Activated T-cell treated with anti-CD3 and anti-CD28 coated beads, Interleukin-2, amount 50 U/mL, for 1 hour (primary cell): ENCODE measurements around the gene NATD1.
A peak's percentile ranks its signal among the peaks of the same experiment; 100 is the strongest.

Experiments
- DNase-seq: peaks from one replicate; pipeline ENCODE4 v3.0.0-alpha.2; 2020

Gene NATD1

GRCh38 chr17:21289175-21289901 is 36.1 kb upstream of the NATD1 start:
- no peak for DNase-seq

- no peak for DNase-seq
Measured at GRCh38 chr17:21288571-21289017, 35.4 kb upstream of the NATD1 start.

GRCh38 chr17:21287703-21288449 is 34.7 kb upstream of the NATD1 start:
- peak; percentile 96 for DNase-seq

- no peak for DNase-seq
Measured at GRCh38 chr17:21286909-21287702, 33.9 kb upstream of the NATD1 start.

- DNase-seq: no peak
Measured at GRCh38 chr17:21286066-21286770, 33.0 kb upstream of the NATD1 start.

GRCh38 chr17:21285164-21286065 is 32.2 kb upstream of the NATD1 start:
- no peak for DNase-seq

DNA sequence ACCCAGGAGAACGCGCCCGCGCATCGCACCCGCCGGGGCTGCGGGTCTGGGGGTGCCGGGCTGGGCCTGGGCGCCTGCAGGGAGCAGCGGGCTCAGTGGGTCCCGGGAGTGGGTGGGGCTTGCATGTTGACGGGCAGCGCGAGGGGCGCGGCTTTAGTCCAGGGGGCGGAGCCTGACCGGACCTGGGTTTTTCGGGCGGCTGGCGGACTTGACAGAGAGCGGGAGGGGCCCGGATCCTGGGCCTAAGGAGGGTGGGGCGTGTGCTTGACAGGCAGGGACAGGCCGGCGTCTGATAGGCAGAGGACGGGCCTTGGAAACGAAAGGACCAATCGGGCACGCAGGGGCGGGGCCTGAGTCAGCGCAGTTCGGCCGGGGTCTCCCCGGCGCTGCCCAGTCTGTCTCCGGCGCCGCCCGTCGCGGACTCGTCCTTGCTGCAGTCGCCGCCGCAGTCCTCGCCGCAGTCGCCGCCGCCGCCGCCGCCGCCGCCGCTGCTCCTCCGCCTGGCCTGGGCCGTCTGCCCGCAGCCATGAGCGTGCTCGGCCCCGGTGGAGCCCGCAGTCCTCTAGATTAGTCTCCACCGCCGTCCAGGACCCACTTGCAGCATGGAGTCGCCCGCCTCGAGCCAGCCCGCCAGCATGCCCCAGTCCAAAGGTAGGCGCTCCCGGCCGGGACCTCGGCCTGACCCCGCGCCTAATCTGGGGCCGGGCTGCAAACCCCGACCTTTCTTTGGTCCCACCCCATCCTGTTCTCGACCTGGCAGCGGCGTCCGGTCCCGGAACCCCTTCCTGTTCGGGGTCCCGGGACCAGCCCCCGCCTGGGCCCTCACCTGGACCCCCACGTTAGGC is 31.3 kb upstream of the NATD1 start, which contains the start of gene MAP2K3:
Gene MAP2K3 (plus strand): TSS at position 393 of the 845 bp plus-strand sequence. CDS start 210 bp downstream, at position 603.
- DNase-seq: peak; percentile 95

DNA sequence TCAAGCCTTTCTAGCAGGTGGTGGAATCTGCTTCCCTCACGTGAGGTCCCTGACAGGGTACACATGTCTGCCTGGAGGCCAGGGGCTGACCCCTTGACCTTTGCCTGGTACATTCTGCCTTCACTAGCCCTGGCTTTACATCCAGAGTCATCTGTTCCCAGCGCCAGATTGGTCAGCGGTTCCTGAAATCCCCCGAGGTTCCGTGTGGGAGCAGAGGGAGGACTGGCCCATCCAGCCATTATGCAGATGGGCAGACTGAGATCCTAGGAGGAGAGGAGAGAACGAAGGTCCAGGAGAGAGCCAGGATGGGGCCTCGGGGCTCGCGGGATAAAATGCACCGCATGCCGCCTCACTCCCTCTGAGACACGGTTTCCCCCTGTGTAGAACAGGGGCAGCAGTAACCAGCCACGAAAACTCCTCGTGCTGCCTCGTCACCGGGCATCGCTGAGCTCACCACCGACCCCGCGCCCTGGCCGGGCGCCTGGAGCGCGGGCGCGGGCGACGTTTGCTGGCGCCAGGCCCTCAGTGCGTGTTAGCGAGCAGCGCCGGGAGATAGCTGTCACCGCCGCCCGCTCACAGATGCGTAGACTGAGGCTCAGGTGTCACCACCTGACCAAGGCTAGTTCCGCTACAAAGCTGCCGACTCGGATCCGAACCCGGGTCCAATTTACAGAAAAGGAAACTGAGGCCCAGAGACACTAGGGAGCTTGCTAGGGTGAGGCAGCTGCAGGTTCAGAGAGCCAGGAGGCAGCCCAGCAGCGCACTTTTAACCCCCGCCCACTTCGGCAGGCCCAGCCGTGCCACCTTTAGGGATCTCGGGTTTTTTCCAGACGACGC is 30.5 kb upstream of the NATD1 start:
- DNase-seq: no peak

GRCh38 chr17:21282850-21283249 is 29.6 kb upstream of the NATD1 start:
- no peak for DNase-seq

DNA sequence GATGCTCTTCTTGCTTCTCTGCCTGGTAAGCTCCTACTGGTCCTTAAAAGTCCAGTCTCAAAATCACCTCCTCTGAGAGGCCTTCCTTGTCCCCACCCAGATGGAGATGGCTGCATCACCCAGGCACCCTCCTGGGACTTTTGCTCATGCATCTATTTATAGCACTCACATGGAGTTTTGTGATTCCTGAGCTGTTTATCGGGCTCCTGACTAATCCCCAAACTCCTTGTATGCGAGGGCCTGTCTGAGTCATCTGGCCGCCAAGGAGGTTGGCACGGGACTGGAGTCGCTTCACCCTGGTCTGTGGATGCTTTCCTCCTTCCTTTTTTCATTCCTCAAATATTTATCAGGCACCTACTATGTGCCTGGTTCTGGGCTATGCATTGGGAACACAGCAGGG is 29.0 kb upstream of the NATD1 start:
- no peak for DNase-seq

GRCh38 chr17:21280081-21280518 is 26.9 kb upstream of the NATD1 start:
- DNase-seq: peak; percentile 90

DNA sequence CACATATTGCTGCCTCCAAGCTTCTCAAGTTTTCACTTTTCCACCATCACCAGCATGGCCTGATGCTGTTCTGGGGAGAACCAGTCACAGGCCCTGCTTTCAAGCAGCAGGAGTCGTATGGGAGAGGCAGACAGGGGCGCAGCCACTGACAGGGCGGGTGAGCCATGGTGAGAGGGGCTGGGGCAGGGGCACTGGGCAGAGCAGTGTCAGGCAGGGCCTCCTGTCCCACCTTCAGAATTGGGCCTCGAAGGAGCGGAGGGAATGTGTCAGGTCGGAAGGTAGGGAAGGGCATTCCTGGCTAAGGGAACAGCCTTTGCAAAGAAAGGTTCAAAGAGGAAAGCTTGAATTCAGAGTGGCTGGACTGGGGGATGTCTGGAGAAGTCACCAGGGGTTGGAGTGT is 26.4 kb upstream of the NATD1 start:
- DNase-seq: no peak

GRCh38 chr17:21279198-21279535 is 26.0 kb upstream of the NATD1 start:
- DNase-seq: no peak

GRCh38 chr17:21278450-21279197 is 25.4 kb upstream of the NATD1 start:
- no peak for DNase-seq

GRCh38 chr17:21277332-21277731 is 24.1 kb upstream of the NATD1 start:
- DNase-seq: no peak

GRCh38 chr17:21276264-21276588 is 23.0 kb upstream of the NATD1 start:
- no peak for DNase-seq

- peak; percentile 97 for DNase-seq
Measured at GRCh38 chr17:21275579-21276263, 22.5 kb upstream of the NATD1 start.

GRCh38 chr17:21275047-21275578 is 21.9 kb upstream of the NATD1 start:
- DNase-seq: no peak
